Astrocyte (in vitro differentiated cells and primary cell): Measurements from ENCODE around the gene B4GALT5. TPM values are rescaled to one million over a fixed set of nuclear protein-coding genes. Genes with fewer than 3 reads are reported as not detected.

Experiments
- DNase-seq: peaks from one replicate; pipeline ENCODE4 v3.0.0-alpha.2; 2010; ENCODE audit warnings: low read depth
- FAIRE-seq: peaks from 2 replicates; lab custom pipeline; 2011; peaks lifted over from hg19 to GRCh38; lab: Jason Lieb, UNC
- H2AFZ ChIP-seq: 2 replicates; pipeline ENCODE4 v1.6.0; 2012; ENCODE audit warnings: low read depth, low read length, inconsistent platforms
- H3K27ac ChIP-seq: 2 replicates; pipeline ENCODE4 v1.5.1; 2011; ENCODE audit warnings: low read depth, low read length, inconsistent platforms
- H3K27me3 ChIP-seq: 2 replicates; pipeline ENCODE4 v1.6.0; 2011; ENCODE audit warnings: low read length, inconsistent platforms; ENCODE audit not compliant: insufficient read depth
- H3K36me3 ChIP-seq: 2 replicates; pipeline ENCODE4 v1.5.1; 2011; ENCODE audit warnings: low read length, inconsistent platforms; ENCODE audit not compliant: insufficient read depth
- H3K4me1 ChIP-seq: 2 replicates; pipeline ENCODE4 v1.5.1; 2011; ENCODE audit warnings: low read length, inconsistent platforms; ENCODE audit not compliant: insufficient read depth
- H3K4me2 ChIP-seq: 2 replicates; pipeline ENCODE4 v1.6.0; 2012; ENCODE audit warnings: low read length, inconsistent platforms
- H3K4me3 ChIP-seq: 2 replicates; pipeline ENCODE4 v1.5.1; 2011; ENCODE audit warnings: low read depth, mild to moderate bottlenecking, low read length, inconsistent platforms; ENCODE audit not compliant: insufficient read depth
- H3K79me2 ChIP-seq: 2 replicates; pipeline ENCODE4 v1.6.0; 2012; ENCODE audit warnings: mild to moderate bottlenecking, low read length, inconsistent platforms; ENCODE audit not compliant: insufficient read depth
- H3K9ac ChIP-seq: 2 replicates; pipeline ENCODE4 v1.6.0; 2012; ENCODE audit warnings: mild to moderate bottlenecking, low read length, inconsistent platforms
- H3K9me3 ChIP-seq: 2 replicates; pipeline ENCODE4 v1.5.1; 2012; ENCODE audit warnings: low read depth, mild to moderate bottlenecking, low read length, inconsistent platforms; ENCODE audit not compliant: insufficient read depth
- H4K20me1 ChIP-seq: 2 replicates; pipeline ENCODE4 v1.6.0; 2012; ENCODE audit warnings: low read length, inconsistent platforms; ENCODE audit not compliant: insufficient read depth
- H3K27ac Mint-ChIP-seq: one replicate; pipeline ENCODE4 v1.8.0; 2021; ENCODE audit warnings: mild to moderate bottlenecking, mixed read lengths; ENCODE audit not compliant: unreplicated experiment
- H3K27me3 Mint-ChIP-seq: one replicate; pipeline ENCODE4 v1.8.0; 2021; ENCODE audit warnings: low read depth, mixed read lengths; ENCODE audit not compliant: unreplicated experiment
- H3K36me3 Mint-ChIP-seq: one replicate; pipeline ENCODE4 v1.8.0; 2021; ENCODE audit warnings: low read depth, mixed read lengths; ENCODE audit not compliant: unreplicated experiment
- H3K4me1 Mint-ChIP-seq: one replicate; pipeline ENCODE4 v1.8.0; 2021; ENCODE audit warnings: low read depth, mixed read lengths; ENCODE audit not compliant: unreplicated experiment
- H3K4me3 Mint-ChIP-seq: one replicate; pipeline ENCODE4 v1.8.0; 2021; ENCODE audit warnings: mild to moderate bottlenecking, moderate library complexity, mixed read lengths; ENCODE audit not compliant: unreplicated experiment
- H3K9me3 Mint-ChIP-seq: one replicate; pipeline ENCODE4 v1.8.0; 2021; ENCODE audit warnings: mild to moderate bottlenecking, mixed read lengths; ENCODE audit not compliant: unreplicated experiment
- EZH2 ChIP-seq: IDR thresholded peaks from 2 replicates; pipeline ENCODE4 v1.6.1; 2012; ENCODE audit warnings: mild to moderate bottlenecking, low read length, inconsistent platforms; ENCODE audit not compliant: insufficient read depth
- total RNA-seq: library from RNA; stranded (reverse); gene quantifications from 2 replicates; pipeline ENCODE4 v1.2.1, GENCODE V29; 2021
- TF ChIP-seq, protein P1 (sequence below): IDR thresholded peaks from 2 replicates; pipeline ENCODE4 v1.5.1; 2011; ENCODE audit warnings: low read depth, mild to moderate bottlenecking, inconsistent platforms, low read length, moderate library complexity; ENCODE audit not compliant: insufficient read depth

Gene B4GALT5
- total RNA-seq, 1 donor from 2014 or later = 41.9 TPM

DNA sequence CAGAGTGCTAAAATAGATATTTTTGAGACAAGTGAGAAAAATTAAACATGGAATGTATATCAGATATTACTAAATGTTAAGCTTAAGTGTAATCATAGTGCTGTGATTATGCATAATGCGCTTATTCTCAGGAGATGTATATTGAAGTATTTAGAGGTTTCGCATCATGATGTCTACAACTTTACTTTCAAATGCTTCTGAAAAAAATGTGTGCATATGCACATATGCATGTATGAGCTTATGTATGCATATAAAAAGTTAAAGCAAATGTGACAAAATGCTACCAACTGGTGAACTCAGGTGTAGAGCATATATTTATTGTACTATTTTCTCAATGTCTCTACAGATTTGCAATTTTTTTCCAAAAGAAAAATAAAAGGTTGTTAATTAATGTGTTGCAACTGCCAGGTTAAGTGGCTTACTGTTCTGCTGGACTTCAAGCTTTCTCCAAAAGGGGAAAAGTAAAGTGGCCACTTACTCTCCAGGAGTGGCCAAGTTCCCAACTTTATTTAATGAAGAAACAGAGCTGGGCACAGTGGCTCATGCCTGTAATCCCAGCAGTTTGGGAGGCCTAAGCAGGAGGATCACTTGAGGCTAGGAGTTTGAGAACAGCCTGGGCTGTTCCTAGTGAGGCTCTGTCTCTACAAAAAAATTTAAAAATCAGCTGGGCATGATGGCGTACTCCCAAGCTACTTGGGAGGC lies 48.9 kb downstream of the B4GALT5 start:
- H3K4me1 Mint-ChIP-seq = peaks cover 14% of the 10 kb centered on the region
- DNase-seq (no peak), FAIRE-seq (no peak)
- no peak overlapping the region for H3K4me3 ChIP-seq
- H3K4me2 ChIP-seq = no peak overlapping the region
- H3K9ac ChIP-seq = no peak overlapping the region
- no peaks in the 10 kb centered on the region for H3K27me3 Mint-ChIP-seq
- H3K9me3 ChIP-seq = no peaks in the 10 kb centered on the region
- no peak overlapping the region for H3K27ac Mint-ChIP-seq
- no peaks in the 10 kb centered on the region for H3K36me3 ChIP-seq
- H3K4me1 ChIP-seq = no peaks in the 10 kb centered on the region
- H3K79me2 ChIP-seq = peaks cover 94% of the 10 kb centered on the region
- H3K27me3 ChIP-seq = no peaks in the 10 kb centered on the region
- H2AFZ ChIP-seq = no peak overlapping the region
- no peak overlapping the region for H3K27ac ChIP-seq
- peaks cover 90% of the 10 kb centered on the region for H4K20me1 ChIP-seq
- no peaks in the 10 kb centered on the region for H3K9me3 Mint-ChIP-seq
- TF ChIP-seq, protein P1, sequence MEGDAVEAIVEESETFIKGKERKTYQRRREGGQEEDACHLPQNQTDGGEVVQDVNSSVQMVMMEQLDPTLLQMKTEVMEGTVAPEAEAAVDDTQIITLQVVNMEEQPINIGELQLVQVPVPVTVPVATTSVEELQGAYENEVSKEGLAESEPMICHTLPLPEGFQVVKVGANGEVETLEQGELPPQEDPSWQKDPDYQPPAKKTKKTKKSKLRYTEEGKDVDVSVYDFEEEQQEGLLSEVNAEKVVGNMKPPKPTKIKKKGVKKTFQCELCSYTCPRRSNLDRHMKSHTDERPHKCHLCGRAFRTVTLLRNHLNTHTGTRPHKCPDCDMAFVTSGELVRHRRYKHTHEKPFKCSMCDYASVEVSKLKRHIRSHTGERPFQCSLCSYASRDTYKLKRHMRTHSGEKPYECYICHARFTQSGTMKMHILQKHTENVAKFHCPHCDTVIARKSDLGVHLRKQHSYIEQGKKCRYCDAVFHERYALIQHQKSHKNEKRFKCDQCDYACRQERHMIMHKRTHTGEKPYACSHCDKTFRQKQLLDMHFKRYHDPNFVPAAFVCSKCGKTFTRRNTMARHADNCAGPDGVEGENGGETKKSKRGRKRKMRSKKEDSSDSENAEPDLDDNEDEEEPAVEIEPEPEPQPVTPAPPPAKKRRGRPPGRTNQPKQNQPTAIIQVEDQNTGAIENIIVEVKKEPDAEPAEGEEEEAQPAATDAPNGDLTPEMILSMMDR = no peak
- no peak for TF ChIP-seq EZH2
- H3K36me3 Mint-ChIP-seq = no peaks in the 10 kb centered on the region
- no peak overlapping the region for H3K4me3 Mint-ChIP-seq

DNA sequence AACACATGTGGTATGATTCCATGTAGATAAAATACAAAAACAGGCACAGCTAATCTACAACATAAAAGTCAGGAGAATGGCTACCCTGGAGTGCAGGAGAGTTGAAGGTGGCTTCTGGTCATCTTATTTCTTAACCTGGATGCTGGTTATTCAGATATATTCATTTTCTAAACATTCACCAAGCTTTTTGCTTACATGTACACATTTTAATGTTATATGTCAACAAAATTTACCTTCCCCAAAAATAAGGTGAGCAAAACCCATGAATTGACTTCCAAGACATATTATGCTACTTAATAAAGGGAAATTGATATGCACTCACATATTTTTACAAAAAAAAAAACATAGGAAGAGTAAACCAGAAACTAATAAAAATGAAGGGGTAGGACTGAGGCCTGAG lies 50.6 kb downstream of the B4GALT5 start:
- no peak overlapping the region for H3K27ac ChIP-seq
- no peak overlapping the region for H3K4me3 ChIP-seq
- H3K4me1 ChIP-seq = no peaks in the 10 kb centered on the region
- H3K27me3 ChIP-seq = no peaks in the 10 kb centered on the region
- peaks cover 92% of the 10 kb centered on the region for H4K20me1 ChIP-seq
- no peak for TF ChIP-seq EZH2
- TF ChIP-seq, protein P1 = no peak
- H3K4me1 Mint-ChIP-seq = peaks cover 8% of the 10 kb centered on the region
- H3K27ac Mint-ChIP-seq = no peak overlapping the region
- no peak overlapping the region for H3K4me2 ChIP-seq
- no peaks in the 10 kb centered on the region for H3K9me3 Mint-ChIP-seq
- H3K79me2 ChIP-seq = peaks cover 96% of the 10 kb centered on the region
- no peaks in the 10 kb centered on the region for H3K27me3 Mint-ChIP-seq
- no peak overlapping the region for H3K9ac ChIP-seq
- FAIRE-seq (no peak), DNase-seq (no peak)
- H2AFZ ChIP-seq = no peak overlapping the region
- no peaks in the 10 kb centered on the region for H3K9me3 ChIP-seq
- no peaks in the 10 kb centered on the region for H3K36me3 ChIP-seq
- H3K36me3 Mint-ChIP-seq = no peaks in the 10 kb centered on the region
- no peak overlapping the region for H3K4me3 Mint-ChIP-seq

DNA sequence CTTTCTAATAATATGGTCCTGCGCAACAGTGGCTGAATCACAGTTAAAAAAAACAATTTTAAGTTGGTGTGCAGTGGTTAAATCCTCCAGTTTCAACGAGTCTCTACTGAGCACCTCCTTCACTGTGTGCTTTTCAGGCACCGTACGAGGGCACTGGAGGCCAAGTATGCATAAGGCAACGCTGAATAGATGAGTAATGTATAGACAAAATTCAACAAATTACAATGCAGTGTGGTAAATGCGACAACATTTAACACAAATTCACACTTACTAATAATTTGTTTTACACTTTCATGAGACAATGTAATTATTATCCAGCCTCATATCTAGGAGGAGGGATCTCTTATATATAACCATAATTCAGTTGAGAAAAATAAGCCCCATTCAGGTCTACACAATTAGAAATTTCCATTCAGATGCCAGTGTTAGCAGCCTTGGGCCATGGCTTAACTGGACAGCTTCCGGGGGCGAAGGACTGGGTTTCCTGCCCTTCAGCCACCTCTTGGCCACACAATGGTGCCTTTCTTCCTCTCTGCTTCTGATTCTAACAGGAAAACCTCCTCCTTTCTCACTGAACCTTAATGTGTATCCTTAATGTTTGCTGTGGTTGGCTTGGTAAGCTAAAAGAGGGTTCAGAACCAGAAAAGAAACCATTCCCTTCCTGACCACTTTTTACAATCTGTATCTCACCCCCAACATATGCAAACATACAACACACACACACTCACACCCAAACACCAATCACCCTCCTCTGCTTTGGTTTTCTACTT lies 51.9 kb downstream of the B4GALT5 start:
- Mint-ChIP-seq H3K27me3 (no peaks in the 10 kb centered on the region), H3K9me3 (no peaks in the 10 kb centered on the region), H3K27ac (no peak overlapping the region), H3K4me3 (no peak overlapping the region), H3K36me3 (no peaks in the 10 kb centered on the region), H3K4me1 (peaks cover 8% of the 10 kb centered on the region)
- H3K9me3 ChIP-seq = no peaks in the 10 kb centered on the region
- peaks cover 96% of the 10 kb centered on the region for H3K79me2 ChIP-seq
- DNase-seq (no peak), FAIRE-seq (no peak)
- no peak overlapping the region for H3K4me2 ChIP-seq
- TF ChIP-seq, protein P1 = no peak
- TF ChIP-seq EZH2 = no peak
- H4K20me1 ChIP-seq = peaks cover 94% of the 10 kb centered on the region
- no peak overlapping the region for H3K27ac ChIP-seq
- no peaks in the 10 kb centered on the region for H3K4me1 ChIP-seq
- no peaks in the 10 kb centered on the region for H3K36me3 ChIP-seq
- no peaks in the 10 kb centered on the region for H3K27me3 ChIP-seq
- no peak overlapping the region for H2AFZ ChIP-seq
- no peak overlapping the region for H3K4me3 ChIP-seq
- H3K9ac ChIP-seq = no peak overlapping the region
